Measurements from ENCODE around the gene DMGDH.

Gene DMGDH

GRCh38 chr5:79011219-79011836, 58.1 kb downstream of the DMGDH start:
- H3K4me3 ChIP-seq (ENCODE audit: low read length) = no peak overlapping the region
- no peak for TF ChIP-seq ZNF274 (IDR thresholded peaks at IDR 0.05; ENCODE audit: low read depth, low read length)

DNA sequence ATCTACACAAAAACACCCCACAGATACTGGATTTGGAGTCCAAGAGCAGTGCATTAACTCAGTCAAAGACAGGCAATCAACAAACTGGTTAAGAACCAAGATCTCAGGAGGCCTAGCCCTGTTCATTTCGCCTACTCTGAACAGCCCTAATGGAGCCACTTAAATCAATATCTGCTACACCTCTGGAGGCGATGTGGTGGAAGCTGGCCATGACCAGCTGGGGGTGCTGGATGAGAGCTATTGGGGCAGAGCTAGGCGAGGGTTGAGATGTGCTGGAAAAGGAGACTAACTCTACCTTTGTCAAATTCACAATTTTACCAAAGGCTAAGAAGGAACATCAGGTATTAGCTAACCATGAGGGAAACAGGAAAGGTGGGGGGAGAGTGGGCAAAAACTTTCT, 61.1 kb downstream of the DMGDH start:
- no peak for TF ChIP-seq ZNF274 (IDR thresholded peaks at IDR 0.05; ENCODE audit: low read depth, low read length)
- no peak overlapping the region for H3K4me3 ChIP-seq (ENCODE audit: low read length)

- TF ChIP-seq ZNF274 (IDR thresholded peaks at IDR 0.05; ENCODE audit: low read depth, low read length) = no peak
These were observed 61.6 kb downstream of the DMGDH start for GRCh38 chr5:79007872-79008271.

DNA sequence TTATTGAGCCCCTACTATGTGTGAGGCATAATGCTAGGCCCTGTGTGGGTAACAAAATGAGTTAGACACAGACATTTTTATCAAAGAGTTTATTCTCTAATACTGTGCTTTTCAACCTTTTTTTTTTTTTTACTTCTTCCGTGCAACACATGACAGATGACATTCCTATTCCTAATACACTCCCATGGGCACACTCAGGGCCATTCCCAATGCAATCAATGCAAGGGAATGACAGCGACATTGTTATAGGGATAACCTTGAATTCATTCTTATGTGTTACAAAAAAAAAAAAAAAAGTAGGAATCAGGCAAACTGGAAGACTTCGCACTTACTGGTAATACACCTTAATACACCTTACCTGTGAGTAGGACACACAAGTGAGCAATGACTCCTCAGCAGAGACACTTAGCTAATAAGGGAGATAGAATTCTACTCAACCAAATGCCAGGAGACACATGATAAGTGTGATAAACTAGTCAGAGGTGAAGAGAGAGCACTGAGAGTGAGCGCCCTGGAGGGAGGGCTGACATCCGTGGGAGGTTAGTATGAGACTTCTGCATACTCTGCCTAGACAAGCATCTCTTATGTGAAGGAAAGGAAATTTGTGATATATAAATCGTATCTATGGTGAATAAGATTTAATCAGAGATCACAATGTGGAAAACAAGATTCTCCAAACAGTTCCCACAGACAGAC, 63.4 kb downstream of the DMGDH start:
- no peak for TF ChIP-seq ZNF274 (IDR thresholded peaks at IDR 0.05; ENCODE audit: low read depth, low read length)
- H3K4me3 ChIP-seq (ENCODE audit: low read length) = no peak overlapping the region

More at GRCh38 chr5:79007872-79008271, 61.6 kb downstream of the DMGDH start:
- no peak overlapping the region for H3K4me3 ChIP-seq (ENCODE audit: low read length)

GRCh38 chr5:79005151-79005550, 64.3 kb downstream of the DMGDH start:
- no peak for TF ChIP-seq ZNF274 (IDR thresholded peaks at IDR 0.05; ENCODE audit: low read depth, low read length)
- H3K4me3 ChIP-seq (ENCODE audit: low read length) = no peak overlapping the region

DNA sequence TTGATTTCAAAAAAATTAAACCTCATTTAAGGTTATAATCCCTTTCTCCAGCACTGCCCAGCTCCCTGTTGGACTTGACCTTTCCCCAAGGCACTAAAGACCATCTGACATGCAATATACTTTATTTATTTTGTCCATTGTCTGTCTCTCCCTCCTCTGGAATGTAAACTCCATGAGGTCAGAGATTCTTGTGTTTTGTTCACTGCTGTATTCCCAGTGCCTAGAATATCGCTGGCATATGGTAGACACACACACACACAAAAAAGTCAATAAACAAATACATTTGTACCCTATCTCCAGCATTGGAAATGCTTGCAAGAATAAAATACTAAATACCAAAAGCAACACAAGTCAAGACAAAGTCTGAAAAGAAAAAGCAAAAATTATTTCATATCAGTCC, 67.1 kb downstream of the DMGDH start:
- no peak overlapping the region for H3K4me3 ChIP-seq (ENCODE audit: low read length)
- no peak for TF ChIP-seq ZNF274 (IDR thresholded peaks at IDR 0.05; ENCODE audit: low read depth, low read length)

DNA sequence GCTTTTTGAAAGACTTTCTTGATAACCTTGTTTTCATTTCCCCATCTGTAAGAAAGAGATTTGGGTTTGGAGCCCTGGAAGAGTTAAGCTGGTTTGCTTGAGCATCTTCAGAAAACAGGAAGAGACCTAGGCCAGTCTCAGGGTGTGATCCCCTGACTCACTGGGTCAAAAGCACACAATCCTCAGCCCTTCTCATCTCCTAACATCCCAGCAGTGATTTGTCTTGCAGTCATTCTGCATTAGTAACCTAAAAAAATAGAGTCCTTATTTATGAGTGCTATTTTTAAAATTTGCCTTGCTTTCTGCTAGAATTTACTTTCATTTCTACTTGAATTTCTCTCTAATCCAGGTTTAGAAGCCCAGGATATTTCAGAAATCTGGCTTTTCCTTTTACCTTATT, 68.0 kb downstream of the DMGDH start:
- no peak overlapping the region for H3K4me3 ChIP-seq (ENCODE audit: low read length)
- no peak for TF ChIP-seq ZNF274 (IDR thresholded peaks at IDR 0.05; ENCODE audit: low read depth, low read length)

GRCh38 chr5:78997090-78997489, 72.4 kb downstream of the DMGDH start:
- no peak for TF ChIP-seq ZNF274 (IDR thresholded peaks at IDR 0.05; ENCODE audit: low read depth, low read length)
- H3K4me3 ChIP-seq (ENCODE audit: low read length) = no peak overlapping the region

DNA sequence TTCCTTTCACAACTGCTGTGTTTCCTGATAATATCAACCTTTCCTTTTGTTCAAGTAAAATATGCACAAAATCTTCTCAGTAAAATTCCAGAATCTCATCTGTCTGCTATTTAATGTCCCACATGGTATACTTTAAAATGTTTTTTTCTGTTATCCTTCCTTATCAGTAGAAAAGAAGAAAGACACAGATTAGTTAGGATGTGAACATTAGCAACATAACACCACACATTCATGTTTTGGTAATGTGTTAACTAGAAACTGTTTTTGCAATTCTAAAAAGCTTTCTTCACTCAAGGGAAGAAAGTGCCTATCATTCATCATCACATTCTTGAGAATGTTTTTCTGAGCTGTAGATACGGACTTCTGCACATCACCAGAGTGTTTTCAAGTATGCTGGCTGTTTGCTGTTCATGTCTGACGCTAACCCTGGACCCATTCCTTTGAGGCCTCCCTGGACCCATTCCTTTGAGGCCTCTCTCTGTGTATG, 73.9 kb downstream of the DMGDH start:
- H3K4me3 ChIP-seq (ENCODE audit: low read length) = no peak overlapping the region
- TF ChIP-seq ZNF274 (IDR thresholded peaks at IDR 0.05; ENCODE audit: low read depth, low read length) = no peak

DNA sequence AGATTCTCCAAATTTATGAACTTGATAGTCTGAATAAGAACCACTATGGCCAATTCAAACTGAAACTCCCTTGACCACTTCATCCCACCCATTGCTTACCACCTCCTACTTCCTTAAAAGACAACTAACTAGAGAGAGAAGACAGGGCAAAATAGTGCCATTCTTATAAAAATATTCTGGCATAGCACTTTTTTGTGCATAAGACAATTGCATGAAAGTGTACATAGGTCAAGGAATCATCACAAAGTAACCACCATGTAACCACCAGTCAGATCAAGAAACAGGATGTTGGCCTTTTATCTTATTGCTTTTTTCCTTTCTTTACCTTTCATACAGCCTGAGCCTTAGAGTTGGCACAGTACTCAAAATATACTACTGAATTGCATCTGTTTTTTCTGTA, 76.3 kb downstream of the DMGDH start:
- TF ChIP-seq ZNF274 (IDR thresholded peaks at IDR 0.05; ENCODE audit: low read depth, low read length) = no peak
- no peak overlapping the region for H3K4me3 ChIP-seq (ENCODE audit: low read length)

DNA sequence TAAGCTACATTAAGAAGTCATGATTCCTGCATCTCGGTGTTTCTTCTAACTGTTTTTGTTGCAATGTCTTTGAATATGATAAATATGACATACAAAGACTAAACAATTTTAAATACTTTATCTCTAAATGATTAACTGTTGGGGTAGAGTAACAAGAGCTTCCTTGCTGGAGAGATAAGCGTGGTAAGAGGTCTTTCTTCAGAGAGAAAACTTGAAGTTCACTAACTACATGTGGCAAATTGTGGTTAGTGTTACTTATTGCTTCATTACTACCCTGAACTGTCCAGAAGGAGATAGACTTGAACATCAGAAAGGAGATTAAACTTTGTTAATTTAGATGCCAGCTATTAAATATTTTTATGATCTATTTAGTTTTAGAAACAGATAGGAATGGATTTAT, 77.3 kb downstream of the DMGDH start:
- no peak for TF ChIP-seq ZNF274 (IDR thresholded peaks at IDR 0.05; ENCODE audit: low read depth, low read length)
- no peak overlapping the region for H3K4me3 ChIP-seq (ENCODE audit: low read length)

DNA sequence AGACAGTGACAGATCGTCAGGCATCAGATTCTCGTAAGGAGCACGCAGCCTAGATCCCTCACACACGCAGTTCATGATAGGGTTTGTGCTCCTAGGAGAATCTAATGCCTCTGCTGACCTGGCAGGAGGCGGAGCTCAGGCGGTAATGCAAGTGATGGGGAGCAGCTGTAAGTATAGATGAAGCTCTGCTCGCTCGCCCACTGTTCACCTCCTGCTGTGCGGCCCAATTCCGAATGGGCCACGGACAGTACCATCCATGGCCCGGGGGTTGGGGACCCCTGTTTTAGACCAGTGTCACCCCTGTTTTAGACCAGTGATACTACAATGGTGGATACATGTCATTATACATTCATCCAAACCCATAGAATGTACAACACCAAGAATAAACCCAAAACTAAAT, 80.4 kb downstream of the DMGDH start:
- no peak overlapping the region for H3K4me3 ChIP-seq (ENCODE audit: low read length)
- TF ChIP-seq ZNF274 (IDR thresholded peaks at IDR 0.05; ENCODE audit: low read depth, low read length) = no peak

GRCh38 chr5:78985725-78986223, 83.7 kb downstream of the DMGDH start:
- peak overlapping the region; percentile 86 for H3K4me3 ChIP-seq (ENCODE audit: low read length)

GRCh38 chr5:78985116-78985724, 84.3 kb downstream of the DMGDH start, which contains the start of gene ARSB:
ARSB (minus strand) TSS chr5:78985310; CDS start chr5:78985248, 62 bp downstream.
- H3K4me3 ChIP-seq (ENCODE audit: low read length) = peak within 1 kb of the TSS; percentile 86
- no peak for TF ChIP-seq ZNF274 (IDR thresholded peaks at IDR 0.05; ENCODE audit: low read depth, low read length)

More at GRCh38 chr5:78985725-78986223, 83.7 kb downstream of the DMGDH start:
- no peak for TF ChIP-seq ZNF274 (IDR thresholded peaks at IDR 0.05; ENCODE audit: low read depth, low read length)
